DND-41 (cell line): ENCODE measurements around the gene RFTN1.

Source experiments
- CTCF ChIP-seq: IDR thresholded peaks from 2 replicates; pipeline ENCODE4 v1.5.1; 2012; ENCODE audit warnings: borderline replicate concordance, low read length, moderate library complexity, mild to moderate bottlenecking; ENCODE audit not compliant: poor library complexity, severe bottlenecking; ENCODE audit errors: extremely low read depth
- EZH2 ChIP-seq: IDR thresholded peaks from 3 replicates; pipeline ENCODE4 v1.6.1; 2012; ENCODE audit warnings: borderline replicate concordance, low read depth, mild to moderate bottlenecking, moderate library complexity, low read length, inconsistent platforms; ENCODE audit not compliant: severe bottlenecking

GRCh38 chr3:16494094-16494493 lies 19.4 kb downstream of the RFTN1 start:
- TF ChIP-seq CTCF (no peak), EZH2 (no peak)
